Stimulated activated CD4-positive, alpha-beta T cell treated with anti-CD3 and anti-CD28 coated beads, Interleukin-4, amount 100 ng/mL, for 24 hours (primary cell): ENCODE data around the gene ALK.
A peak's percentile ranks its signal among the peaks of the same experiment; 100 is the strongest.

ENCODE experiments used
- DNase-seq: peaks from one replicate; pipeline ENCODE4 v3.0.0-alpha.2; 2020

Gene ALK

GRCh38 chr2:29921560-29921915, at the start of gene ALK:
Gene ALK (minus strand): TSS chr2:29921586. CDS start chr2:29920659, 927 bp downstream.
- DNase-seq = peak; percentile 57

- DNase-seq = no peak
These were observed 44.9 kb upstream of the ALK start for GRCh38 chr2:29966266-29966665.

GRCh38 chr2:29963972-29964570, 42.7 kb upstream of the ALK start:
- DNase-seq = no peak

- no peak for DNase-seq
These were observed 41.5 kb upstream of the ALK start for GRCh38 chr2:29962922-29963321.

- no peak for DNase-seq
These were observed 32.9 kb upstream of the ALK start for GRCh38 chr2:29954316-29954715.

- DNase-seq = no peak
These were observed 31.6 kb upstream of the ALK start for GRCh38 chr2:29952973-29953372.

- DNase-seq = no peak
These were observed 30.2 kb upstream of the ALK start for GRCh38 chr2:29951576-29951975.

- DNase-seq = no peak
These were observed 29.1 kb upstream of the ALK start for GRCh38 chr2:29950481-29950880.

- no peak for DNase-seq
These were observed 27.7 kb upstream of the ALK start for GRCh38 chr2:29949042-29949441.

GRCh38 chr2:29946505-29946904, 25.1 kb upstream of the ALK start:
- DNase-seq = no peak

- no peak for DNase-seq
These were observed 21.3 kb upstream of the ALK start for GRCh38 chr2:29942711-29943110.

GRCh38 chr2:29940706-29941105, 19.3 kb upstream of the ALK start:
- DNase-seq = no peak

GRCh38 chr2:29936020-29936419, 14.6 kb upstream of the ALK start:
- DNase-seq = no peak

- DNase-seq = no peak
These were observed 10.4 kb upstream of the ALK start for GRCh38 chr2:29931818-29932217.

- DNase-seq = peak; percentile 47
These were observed 1.8 kb upstream of the ALK start for GRCh38 chr2:29923110-29923721.

- no peak for DNase-seq
These were observed 1.2 kb upstream of the ALK start for GRCh38 chr2:29922605-29923004.

GRCh38 chr2:29920631-29921559, 491 bp downstream of the ALK start:
- no peak for DNase-seq

- DNase-seq = peak; percentile 35
These were observed 1.2 kb downstream of the ALK start for GRCh38 chr2:29920130-29920577.

- no peak for DNase-seq
These were observed 2.4 kb downstream of the ALK start for GRCh38 chr2:29918941-29919340.

GRCh38 chr2:29917781-29918180, 3.6 kb downstream of the ALK start:
- DNase-seq = no peak

GRCh38 chr2:29916571-29916970, 4.8 kb downstream of the ALK start:
- DNase-seq = no peak

GRCh38 chr2:29910960-29911359, 10.4 kb downstream of the ALK start:
- no peak for DNase-seq

- no peak for DNase-seq
These were observed 10.9 kb downstream of the ALK start for GRCh38 chr2:29910465-29910864.

- no peak for DNase-seq
These were observed 19.0 kb downstream of the ALK start for GRCh38 chr2:29902356-29902755.
